GM18508 (cell line): ENCODE results near the gene TOPORS.
"Not testable (repeated sequence)": the region's sequence is repeated elsewhere in the genome, so short reads cannot be mapped to it uniquely, and the experiment has no call there.

Experiments used
- ATAC-seq: cut with Tn5 transposase; IDR thresholded peaks from one replicate; pipeline ENCODE4 v1.9.1; 2021; ENCODE audit warnings: moderate number of reproducible peaks; ENCODE audit not compliant: insufficient read depth, unreplicated experiment

Gene TOPORS

DNA sequence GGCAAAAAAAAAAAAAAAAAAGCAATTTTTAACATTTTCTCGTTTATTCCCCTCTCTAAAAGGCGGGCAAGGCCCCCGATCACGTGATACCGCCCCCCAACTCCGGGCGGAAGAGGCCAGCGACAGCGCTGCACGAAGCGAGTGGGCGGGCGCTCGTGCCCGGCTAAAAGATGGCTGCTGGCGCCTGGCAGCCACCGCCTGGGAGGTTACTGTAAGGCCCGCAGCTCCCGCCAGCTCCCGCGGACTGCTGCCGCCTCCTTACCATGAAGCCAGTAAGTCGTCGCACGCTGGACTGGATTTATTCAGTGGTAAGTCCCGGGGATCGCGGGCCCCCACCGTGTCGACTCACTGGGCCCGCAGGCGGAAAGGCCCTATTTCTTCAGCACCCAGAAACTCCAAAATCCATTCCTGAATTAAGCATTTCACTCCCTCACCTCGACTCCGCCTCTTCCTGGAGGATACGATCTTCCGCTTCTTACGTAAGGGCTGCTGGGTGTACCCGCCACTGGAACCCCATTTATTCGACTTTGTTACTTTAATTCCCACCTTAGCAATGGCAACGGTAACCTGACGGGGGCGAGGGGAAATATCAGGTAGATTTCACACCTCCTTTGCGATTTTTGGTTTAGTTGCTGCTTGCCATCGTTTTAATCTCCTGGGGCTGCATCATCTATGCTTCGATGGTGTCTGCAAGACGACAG is at the start of gene TOPORS, which contains the start of gene SMIM27:
Gene TOPORS, minus strand, starts transcription at position 415 of the 701 bp plus-strand sequence. Its CDS starts 150 bp downstream, at position 265.
Gene SMIM27, plus strand, starts transcription at position 156 of the 701 bp plus-strand sequence. Its CDS starts 108 bp downstream, at position 264.
- ATAC-seq, result peak; percentile 67

DNA sequence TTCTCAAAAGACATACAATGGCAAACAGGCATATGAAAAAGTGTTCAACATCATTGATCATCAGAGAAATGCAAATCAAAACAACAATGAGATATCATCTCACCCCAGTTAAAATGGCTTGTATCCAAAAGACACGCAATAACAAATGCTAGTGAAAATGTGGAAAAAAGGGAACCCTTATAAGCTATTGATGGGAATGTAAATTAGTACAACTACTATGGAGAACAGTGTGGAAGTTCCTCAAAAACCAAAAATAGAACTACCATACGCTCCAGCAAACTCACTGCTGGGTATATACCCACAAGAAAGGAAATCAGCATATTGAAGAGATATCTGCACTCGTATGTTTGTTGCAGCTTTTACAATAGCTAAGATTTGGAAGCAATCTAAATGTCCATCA is 46.6 kb upstream of the TOPORS start:
- not testable (repeated sequence) for ATAC-seq

DNA sequence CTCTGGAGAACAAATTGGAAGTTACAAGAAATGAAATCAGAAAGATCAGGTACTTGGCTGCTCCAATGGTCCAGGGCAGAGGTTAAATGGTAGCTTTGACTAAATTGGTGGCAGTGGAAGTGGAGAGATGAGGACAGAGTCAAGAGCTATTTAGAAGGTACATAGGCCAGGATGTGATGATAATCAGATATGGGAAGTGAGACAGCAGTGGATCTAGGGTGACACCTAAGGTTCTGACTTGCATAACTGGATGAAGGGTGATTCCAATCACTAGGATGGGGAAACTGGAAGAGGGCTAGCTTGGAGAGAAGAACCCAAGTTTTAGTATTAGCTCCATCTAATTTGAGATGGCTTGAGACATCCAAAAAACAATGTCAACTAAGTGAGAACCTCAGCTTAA is 44.5 kb upstream of the TOPORS start:
- ATAC-seq, result no peak

DNA sequence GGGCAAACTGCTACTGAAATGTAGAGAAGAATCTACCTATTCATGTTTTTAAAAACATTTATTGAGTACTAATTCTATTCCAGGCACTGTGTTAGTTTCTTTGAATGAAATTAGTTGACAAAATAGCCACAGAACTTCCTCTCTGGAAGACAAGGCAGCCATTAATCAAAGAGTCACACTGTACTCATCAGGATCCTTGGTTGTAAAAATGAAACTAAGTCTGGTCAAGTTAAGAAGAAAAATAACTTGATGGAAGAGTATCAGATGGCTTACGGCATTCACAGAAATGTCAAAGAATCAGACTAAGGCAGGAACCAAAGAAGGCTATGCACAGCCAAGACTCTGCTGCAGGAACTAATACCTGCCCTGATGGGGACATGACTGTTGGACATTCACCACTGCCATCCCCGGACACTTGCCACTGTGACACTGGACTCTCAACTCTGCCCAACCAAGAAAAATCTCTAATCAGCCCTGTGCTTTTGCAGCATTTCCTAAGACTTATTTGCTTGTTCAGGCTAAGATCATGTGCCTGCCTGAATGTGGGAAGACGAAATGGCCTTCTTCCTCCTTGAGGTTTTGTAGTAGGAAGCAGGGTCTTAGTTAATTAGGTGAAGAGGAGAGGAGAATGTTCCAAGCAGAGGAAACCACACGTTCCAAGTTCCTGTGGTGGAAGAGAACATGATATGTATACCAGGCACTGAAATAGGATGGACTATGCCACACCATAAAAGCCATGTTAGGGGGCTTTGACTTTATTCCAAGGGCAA is 43.9 kb upstream of the TOPORS start:
- no peak for ATAC-seq

DNA sequence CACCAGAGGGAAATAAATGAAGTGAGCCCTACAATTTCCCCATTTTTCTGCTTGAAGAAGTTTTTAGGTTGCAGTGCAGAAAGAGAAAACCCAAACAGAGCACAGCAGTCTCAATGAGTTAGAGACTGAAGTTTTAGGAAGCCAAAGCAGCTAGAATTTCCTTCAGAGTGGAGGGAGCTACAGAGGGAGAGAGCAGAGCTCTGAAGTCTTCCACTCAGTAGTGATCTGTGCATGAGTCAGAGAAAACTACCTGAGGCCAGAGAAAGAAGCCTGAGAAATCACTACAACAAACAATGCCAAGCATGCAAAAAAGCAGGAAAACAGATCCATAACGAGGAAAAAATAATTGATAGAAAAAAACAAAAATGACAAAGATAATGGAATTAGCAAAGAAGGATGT is 38.5 kb upstream of the TOPORS start:
- no peak for ATAC-seq

DNA sequence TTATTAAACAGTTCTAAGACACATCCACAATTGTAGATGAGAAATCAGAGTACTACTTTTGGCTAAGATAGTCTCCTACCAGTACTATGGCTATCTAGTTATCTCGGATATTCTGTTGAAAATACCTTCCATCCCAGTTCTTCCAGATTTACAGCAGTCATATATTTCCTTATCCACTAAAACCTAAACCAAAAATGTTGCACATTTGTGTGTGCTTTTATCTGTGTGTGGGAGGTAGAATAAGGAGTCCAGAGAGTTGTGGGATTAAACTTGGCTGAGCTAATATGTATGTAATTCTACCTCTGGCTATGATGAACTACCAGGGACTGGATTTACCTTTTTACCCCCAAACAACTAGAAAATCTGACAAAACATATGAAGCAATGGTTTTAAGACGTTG is 38.1 kb upstream of the TOPORS start:
- ATAC-seq, result no peak

DNA sequence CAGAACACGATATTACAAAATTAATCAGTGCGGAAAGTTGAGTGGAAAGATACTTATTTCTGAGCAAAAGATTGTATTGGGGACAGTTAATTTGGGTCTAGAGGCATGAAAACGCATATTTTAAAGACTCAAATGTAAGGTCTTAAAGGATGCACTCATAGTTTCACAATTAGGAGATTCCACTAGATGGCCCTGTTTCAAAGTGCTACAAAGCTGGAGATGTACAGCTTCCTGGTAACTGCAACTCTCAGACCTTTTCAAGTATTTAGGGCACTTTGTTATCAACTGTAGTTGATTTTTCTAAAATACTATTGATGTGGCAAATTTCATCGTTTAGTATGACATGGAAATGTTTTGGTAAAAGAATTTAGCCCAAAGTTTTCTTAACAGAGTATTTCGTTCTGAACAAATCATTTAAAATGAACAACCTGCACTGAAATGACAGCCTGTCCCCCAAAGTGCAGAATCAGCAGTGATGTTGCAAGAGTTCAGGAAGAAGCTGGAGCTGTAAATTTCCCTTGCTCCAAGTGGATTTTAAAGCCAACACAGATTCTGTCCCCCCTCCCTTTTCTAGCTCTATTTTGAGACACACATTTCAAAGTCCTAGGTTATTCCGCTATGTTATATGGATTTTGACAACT is 36.8 kb upstream of the TOPORS start:
- no peak for ATAC-seq

DNA sequence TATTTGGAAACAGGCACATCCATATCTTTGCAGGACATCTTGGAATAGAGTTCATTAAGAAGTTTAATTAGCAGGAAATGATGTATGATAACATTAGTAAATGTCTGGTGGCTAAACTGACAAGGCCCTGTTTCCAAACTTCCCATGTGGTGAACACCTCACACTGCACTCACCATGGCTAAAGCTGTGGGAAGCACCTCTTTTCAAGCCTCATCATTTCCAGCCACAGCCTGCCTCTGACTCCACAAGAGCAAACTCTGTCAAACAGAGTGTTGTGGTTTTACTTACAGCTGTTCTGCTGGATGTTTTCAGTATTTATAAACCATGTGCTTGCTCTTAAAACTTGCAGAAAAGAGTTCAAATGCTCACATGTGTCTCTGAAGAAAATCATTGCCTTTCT is 35.5 kb upstream of the TOPORS start:
- ATAC-seq, result no peak

DNA sequence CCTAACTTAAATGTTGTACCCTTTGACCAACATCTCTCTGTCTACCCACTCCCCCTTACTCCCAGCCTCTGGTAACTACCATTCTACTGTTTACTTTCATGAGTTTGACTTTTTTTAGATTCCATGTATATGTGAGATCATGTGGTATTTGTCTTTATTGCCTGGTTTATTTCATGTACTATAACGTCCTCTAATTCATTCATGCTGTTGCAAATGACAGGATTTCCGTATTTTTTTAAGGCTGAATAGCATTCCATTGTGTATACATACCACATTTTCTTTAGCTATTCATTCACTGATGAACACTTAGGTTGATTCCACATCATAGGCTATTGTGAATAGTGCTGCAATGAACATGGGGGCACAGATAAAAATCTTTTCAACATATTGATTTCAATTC is 32.4 kb upstream of the TOPORS start:
- no peak for ATAC-seq

DNA sequence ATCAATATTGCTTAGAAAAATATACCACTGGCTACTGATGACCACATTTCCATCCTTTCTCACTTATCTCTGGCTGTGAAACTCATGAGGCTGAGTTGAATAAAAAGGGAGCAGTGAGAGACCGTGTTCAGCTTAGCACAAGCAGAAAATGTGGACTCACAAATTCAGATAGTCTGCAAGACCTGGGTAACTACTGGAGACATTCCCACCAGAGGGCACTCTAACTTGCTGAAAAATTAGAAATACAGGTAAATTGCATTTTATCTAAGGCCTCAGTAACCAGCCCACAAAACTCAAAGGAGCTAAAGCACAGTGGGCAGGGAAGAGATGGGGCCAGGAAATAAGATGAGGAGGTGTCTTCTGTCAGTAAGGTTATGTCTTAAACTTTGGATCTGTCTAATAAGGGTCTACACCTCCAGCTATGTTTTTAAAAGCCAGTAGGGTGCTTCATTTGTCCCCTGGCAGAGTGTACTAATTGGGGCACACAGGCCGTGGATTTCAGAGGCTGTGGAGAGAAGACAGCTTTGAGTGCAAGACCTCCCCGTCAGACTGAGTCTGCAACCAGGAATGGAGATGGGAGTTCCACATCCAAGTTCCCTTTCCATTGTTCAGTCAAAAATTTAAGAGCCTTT is 29.2 kb upstream of the TOPORS start:
- no peak for ATAC-seq

DNA sequence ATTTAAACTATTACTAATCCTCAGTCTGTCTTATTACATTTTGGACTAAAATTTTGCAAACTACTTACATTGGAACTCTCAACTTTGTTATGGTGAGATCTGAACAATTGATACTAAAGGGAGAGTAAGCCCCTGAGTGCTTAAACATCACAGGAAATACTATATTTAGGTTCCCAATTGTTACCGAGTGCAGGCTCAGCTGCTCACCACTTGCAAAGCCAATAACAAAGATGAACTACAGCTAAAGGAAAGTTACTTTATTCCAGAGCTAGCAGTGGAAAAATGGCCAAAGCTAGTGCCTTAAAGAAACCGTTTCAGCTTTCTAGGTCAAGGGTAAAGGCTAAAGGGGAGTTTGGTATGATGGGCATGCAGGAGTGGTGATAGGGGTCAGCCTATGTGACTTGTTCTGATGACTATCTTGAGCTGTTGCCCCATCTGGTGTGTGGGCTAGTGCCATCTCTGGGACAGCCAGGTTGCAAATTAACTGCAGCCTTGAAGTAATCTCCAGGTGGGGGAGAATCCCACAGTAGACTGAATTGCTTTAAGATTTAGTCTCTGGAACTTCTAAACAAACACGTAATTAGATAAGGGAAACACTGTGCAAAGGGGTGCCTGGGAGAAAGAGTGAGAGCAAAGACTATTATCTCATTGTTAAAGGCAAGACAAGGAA is 28.4 kb upstream of the TOPORS start:
- ATAC-seq, result no peak

DNA sequence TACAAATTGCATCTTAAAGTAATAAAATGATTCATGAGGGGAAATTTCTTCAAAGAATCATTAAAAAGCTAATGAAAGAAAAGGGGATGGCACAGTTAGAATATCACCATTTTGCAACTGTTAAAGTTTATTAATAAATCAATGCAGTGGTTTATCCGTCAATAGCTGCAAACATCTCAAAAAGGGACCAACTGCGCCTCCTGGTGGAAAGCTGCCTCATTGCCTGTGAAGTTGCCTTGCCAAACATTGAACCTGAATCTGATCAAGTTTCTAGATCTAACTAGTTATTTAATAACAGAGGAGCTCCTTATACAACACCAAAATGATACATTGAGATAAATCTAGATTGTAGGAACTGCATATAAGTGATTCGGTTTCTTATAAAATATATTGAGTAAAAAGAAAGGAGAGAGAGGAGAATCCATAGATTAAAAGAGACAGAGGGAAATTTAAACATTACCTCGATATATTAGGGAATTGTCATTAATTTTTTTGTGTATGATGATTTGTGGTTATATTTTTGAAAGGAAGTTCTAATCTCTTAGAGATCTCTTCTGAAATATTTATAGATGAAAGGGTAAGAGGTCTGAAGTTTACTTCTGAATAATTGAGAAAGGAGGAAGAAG is 27.4 kb upstream of the TOPORS start:
- no peak for ATAC-seq

DNA sequence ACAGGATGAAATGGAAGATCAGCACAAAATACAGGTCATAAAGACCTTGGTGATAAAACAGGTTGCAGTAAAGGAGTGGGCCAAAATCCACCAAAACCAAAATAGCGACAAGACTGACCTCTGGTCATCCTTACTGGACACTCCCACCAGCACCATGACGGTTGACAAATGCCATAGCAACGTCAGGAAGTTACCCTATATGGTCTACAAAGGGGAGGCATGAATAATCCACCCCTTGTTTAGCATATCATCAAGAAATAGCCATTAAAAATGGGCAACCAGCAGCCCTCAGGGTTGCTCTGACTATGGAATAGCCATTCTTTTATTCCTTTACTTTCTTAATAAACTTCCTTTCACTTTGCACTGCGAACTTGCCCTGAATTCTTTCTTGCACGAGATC is 26.6 kb upstream of the TOPORS start:
- ATAC-seq, result no peak

DNA sequence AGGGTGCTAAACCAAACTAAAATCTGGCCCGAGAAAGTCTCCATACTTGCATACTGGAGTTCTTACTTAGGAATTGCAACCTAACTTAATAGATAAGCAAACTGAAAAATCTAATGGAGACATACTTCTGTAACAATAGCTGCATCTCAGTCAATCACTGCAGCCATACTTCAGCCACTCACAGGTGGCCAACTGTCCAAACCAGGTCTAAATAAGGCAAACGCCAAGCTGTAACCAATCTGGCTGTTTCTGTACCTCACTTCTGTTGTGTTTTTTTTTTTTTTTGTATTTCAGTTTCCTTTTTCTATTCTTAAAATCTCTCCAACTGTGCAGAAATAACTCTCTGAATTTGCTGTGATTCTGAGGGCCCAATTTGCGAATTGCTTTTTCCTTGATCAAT is 24.9 kb upstream of the TOPORS start:
- ATAC-seq, result no peak

DNA sequence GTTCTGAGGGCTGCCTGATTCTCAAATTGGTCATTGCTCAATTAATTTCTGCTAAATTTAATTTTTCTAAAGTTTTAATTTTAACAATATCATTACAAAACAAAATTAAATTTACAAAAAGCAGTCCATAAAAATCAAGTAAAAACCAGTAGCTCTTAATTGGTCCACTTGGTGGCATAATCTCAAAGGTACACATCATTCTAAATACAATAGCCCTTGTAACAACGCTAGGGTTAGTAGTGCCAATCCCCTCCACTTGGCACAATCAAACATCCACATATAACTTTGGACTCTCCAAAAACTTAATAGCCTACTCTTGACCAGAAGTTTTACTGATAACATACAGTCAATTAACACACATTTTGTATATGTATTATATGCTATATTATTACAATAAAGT is 22.5 kb upstream of the TOPORS start:
- ATAC-seq, result no peak

DNA sequence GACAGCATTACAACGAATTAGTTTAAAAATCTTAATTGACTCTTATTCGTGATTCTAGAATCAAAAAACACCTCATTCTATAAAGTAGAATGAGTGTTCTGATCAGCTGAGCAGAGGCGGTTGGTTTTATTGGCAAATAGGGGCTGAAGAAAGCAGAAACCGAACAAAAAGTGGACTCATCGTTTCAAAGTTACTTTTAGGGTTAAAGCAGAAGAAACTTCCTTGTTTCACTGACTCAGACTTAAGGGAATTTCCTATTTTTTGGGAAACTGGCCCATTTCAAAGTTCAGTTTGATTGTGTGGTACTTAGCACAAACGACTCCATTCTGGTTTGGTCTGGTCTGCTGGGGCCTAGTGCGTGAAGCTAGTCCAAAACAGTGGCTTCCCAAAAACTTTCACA is 21.4 kb upstream of the TOPORS start:
- no peak for ATAC-seq

DNA sequence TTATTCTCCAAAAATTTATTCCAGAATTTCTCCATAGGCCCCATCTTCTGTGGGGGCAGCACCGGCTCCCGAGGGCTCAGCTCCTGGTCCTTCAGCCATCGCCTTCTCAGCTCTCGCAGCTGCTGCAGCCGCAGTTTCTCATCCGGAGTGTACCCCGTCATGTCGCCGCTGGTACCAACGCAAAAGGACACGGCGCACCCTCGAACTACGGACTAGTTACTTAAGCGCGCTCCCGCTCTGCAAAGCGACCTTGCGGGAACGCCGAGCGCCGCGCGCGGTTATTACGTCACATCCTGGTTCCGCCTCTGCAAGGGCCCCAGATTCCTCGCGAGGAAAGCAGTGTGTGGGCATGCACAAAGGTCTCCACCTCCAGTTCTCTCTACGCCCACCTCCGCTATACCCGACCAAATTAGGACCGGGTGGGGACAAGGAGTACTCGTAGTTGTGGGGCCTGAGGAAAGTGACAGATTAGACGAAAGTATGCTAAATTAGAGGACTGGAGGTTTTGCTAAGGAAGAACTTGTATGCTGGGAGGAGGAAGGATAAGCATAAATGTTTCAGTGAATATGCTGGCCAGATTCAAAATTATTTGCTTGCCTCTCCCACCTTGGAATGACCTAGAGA is 20.6 kb upstream of the TOPORS start, which contains the start of gene NDUFB6:
Gene NDUFB6, minus strand, starts transcription at position 260 of the 624 bp plus-strand sequence. Its CDS starts 99 bp downstream, at position 161.
- ATAC-seq, result peak; percentile 81

DNA sequence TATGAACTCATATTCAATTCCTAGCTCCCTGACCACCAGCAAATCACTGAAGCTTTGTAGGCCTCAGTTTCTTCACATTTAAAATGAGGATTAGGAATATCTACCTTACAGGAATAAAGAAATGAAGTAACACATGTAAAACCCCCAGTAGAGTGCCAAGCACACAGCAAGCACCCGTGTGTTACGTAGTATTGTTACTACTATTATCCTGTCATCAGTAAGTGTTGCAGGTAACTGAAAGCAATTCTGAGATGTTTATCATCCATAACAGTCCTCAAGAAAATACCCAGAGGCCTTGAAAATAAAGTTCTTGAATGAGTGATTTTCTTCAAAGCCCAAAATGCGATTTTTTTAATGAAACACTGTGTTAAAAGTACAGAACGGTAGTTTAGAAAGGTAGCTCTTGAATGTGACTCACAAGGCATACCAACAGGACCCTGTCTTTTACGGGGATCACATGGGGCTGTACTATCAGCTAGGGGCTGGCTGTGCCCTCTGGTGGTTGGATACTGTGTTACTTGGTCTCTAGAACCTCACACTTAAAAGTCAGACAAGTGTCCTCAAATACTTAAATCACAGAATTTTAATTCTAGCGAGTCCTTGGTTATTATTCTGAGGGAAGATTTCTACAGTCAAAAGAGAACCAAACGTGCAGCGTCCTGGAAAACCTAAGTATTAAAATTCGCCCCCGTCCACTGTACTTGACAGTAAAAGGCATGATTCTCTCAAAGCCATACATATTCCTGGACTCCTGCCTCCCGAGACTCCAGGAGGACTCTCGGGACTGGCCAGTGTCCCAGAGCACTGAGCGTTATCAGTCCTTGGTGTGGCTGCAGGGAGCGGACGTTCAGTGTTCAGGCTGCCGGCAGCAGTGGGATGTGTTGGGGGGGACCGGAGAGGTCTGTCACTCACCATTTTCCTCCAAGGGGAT is 19.8 kb upstream of the TOPORS start:
- ATAC-seq, result peak; percentile 90
